Activated T-cell treated with anti-CD3 and anti-CD28 coated beads for 1 hour (primary cell): ENCODE measurements around the gene OTOA.
"Not testable (repeated sequence)": the region's sequence is repeated elsewhere in the genome, so short reads cannot be mapped to it uniquely, and the experiment has no call there.

ENCODE experiments used
- DNase-seq: peaks from one replicate; pipeline ENCODE4 v3.0.0-alpha.2; 2020; ENCODE audit warnings: low read depth

Gene OTOA

GRCh38 chr16:21722771-21723455, 59.1 kb downstream of the OTOA start:
- no peak for DNase-seq

DNA sequence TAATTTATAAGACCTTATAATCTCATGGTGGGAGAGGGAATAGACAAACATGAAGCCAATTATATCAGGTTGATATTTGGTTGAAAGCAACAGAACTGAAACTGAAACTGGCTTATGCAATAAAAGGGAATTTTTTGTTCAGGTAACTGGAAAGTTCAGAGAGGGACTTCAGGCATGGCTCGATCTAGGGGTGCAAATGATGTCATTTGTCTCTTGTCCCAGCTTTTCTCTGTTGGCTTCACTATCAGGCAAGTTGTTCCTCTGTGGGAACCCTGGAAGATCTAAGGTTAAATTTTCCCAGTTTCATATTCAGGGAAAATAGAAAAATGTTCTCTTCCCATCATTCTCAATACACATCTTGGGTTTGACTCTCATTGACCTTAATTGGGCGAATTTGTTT, 59.8 kb downstream of the OTOA start:
- DNase-seq, result no peak

- no peak for DNase-seq
Observed at GRCh38 chr16:21727344-21727743, 63.6 kb downstream of the OTOA start.

GRCh38 chr16:21731233-21731632, 67.5 kb downstream of the OTOA start:
- DNase-seq, result not testable (repeated sequence)

- DNase-seq, result not testable (repeated sequence)
Observed at GRCh38 chr16:21740637-21741036, 76.9 kb downstream of the OTOA start.

DNA sequence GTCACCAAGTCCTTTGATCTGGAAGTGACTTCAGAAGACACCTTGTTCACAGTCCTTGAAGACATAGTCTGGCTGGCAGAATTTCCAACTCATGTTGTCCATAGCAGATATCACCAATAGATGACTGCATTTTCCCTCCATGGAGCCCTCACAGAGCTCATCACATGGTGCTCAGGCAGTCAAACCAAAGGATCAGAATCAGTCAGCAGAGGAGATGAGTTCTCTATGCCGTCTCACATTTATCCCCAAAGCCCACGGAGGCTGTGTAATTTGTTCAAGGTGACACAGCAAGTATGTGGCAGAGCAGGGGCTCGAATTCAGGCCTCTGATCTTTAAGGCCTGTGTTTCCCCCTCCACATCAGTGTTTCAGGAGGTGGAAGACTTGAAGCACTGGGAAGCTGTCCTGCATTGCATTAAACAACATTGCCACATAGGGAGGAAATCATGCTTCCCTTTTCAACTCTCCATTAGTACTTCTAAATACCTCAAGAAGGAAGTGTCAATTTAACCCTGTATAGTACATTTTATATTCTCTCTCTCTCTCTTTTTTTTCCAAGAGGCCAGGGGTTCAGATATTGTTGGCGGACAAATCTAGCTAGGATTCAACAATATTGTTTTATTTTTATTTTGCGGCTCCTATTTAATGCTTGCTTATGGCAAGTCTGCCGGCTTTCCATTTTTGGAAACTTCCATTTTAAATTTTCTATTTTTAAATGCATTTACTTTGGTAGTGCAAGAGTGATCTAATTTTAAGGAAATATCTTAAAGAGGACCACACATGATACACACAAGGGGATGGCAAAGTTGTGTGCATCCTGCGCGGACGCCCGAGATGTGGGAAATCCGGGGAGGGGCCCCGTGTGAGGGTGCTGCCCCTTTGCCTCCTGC, 92.7 kb downstream of the OTOA start:
- DNase-seq, result not testable (repeated sequence)

- not testable (repeated sequence) for DNase-seq
Observed at GRCh38 chr16:21757080-21757671, 93.4 kb downstream of the OTOA start.

DNA sequence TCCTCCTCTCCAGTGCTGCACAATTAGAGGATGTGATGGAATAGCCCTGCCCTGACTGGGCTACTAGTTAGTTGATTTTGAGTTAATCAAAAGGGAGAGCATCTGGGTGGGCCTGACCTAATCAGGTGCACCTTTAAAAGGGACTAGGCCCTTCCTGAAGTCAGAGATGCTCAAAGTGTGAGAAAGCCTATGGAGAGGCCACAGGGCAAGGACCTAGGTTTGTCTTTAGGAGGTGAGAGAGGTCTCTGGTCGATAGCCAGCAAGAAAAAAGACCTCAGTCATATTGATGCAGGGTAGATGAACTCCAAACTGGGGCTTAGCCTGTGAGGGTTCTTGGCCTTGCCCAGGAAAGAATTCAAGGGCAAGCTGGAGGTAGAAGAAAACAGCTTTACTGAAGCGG, 104.5 kb downstream of the OTOA start:
- DNase-seq, result not testable (repeated sequence)

- DNase-seq, result not testable (repeated sequence)
Observed at GRCh38 chr16:21768810-21769209, 105.0 kb downstream of the OTOA start.

DNA sequence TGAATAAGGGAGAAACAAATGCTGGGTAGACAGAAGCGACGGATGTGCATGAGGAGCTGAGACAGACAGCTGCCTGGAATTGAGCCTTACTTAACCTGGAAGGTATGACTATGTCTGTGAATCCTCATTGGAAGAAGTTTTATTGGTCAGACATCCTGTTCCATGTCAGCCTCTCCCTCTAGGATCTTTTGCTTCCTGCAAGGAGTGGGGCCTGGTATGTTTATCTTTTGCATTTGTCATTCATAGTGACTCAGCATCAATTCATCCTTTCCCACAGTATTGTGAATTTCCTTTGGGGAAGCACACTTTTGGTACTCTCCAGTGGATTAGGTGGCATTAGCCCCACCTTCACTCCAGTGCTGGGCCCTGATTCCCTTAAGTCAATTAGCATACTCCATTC, 105.5 kb downstream of the OTOA start:
- not testable (repeated sequence) for DNase-seq

- not testable (repeated sequence) for DNase-seq
Observed at GRCh38 chr16:21770584-21770983, 106.8 kb downstream of the OTOA start.

- DNase-seq, result not testable (repeated sequence)
Observed at GRCh38 chr16:21772547-21773206, 108.9 kb downstream of the OTOA start.

- not testable (repeated sequence) for DNase-seq
Observed at GRCh38 chr16:21773207-21773553, 109.4 kb downstream of the OTOA start.

DNA sequence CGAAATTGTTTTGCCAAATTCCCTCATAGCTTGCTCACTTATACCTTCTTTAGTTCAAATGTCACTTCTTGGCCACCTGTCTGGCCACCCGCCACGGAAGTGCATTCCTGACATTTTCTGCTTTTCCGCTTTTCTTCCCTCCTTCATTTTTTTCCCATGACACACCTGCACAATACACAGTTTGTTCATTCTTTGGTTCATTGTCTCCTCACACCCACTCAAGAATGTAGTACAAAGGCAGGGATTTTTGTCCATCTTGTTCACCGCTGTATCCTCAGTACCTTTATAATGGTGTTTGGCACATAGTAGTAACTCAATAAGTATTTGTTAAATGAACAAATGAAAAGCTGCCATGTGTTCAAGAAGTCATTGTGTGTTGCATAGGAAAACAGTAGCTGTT, 116.8 kb downstream of the OTOA start:
- not testable (repeated sequence) for DNase-seq

- DNase-seq, result not testable (repeated sequence)
Observed at GRCh38 chr16:21790506-21790905, 126.7 kb downstream of the OTOA start.

GRCh38 chr16:21793310-21793709, 129.5 kb downstream of the OTOA start:
- not testable (repeated sequence) for DNase-seq

DNA sequence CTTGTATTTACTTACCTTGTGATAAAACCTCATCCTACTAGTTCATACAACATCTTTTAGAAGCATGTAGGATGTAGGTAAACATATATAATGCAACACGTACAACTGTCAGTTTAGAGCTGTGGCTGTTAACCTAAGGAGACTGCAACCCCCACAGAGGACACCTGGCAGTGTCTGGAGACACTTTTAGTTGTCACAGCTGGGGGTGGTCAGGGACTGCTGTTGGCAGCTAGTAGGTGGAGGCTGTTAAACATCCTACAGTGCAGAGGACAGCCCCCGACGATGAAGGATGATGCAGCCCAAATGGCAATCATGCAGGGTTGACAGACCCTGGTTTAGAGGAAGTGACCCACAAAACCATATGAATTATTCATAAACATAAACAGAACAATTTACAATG, 134.8 kb downstream of the OTOA start:
- not testable (repeated sequence) for DNase-seq

DNA sequence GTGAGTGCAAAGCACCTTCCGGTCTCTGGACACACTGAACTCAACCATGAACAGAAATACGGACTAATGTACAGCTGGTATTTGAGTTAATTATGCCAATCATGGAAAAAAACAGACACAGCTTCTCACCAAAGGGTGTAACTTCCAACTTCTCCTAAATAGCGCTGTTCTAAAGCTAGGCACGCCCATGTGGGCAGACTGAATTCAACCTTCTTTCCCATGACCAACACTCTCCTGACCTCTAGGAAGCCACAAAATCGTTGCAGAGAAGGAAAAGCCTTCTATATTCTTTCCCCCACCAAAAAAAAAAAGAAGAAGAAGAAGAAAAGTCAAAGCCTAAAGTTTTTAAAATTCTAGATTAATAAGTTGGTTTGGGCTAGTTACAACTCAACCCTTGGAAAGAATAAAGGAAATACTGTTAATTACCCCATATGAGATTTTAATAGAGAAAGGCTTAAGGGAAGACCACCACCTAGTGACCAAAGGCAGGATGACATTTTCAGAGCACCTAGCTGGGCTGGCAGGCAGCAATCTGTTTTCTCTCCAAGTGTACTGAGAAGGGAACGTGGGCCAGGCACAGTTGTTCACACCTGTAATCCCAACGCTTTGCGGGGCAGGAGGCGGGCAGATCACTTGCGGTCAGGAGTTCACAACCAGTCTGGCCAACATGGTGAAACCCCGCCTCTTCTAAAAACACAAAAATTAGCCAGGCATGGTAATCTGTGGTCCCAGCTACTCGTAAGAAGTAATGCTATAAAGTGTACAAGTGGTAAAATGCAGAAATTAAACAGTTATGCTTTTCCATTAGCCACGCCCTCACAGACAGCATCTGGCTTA, 138.0 kb downstream of the OTOA start:
- not testable (repeated sequence) for DNase-seq

- DNase-seq, result not testable (repeated sequence)
Observed at GRCh38 chr16:21802375-21802663, 138.6 kb downstream of the OTOA start.
